GM21515 (cell line): ENCODE results near the gene MARCHF4.
"Not testable (repeated sequence)": the region's sequence is repeated elsewhere in the genome, so short reads cannot be mapped to it uniquely, and the experiment has no call there.

Source experiments
- ATAC-seq: cut with Tn5 transposase; IDR thresholded peaks from one replicate; pipeline ENCODE4 v1.9.1; 2021; ENCODE audit not compliant: unreplicated experiment

The MARCHF4 gene

DNA sequence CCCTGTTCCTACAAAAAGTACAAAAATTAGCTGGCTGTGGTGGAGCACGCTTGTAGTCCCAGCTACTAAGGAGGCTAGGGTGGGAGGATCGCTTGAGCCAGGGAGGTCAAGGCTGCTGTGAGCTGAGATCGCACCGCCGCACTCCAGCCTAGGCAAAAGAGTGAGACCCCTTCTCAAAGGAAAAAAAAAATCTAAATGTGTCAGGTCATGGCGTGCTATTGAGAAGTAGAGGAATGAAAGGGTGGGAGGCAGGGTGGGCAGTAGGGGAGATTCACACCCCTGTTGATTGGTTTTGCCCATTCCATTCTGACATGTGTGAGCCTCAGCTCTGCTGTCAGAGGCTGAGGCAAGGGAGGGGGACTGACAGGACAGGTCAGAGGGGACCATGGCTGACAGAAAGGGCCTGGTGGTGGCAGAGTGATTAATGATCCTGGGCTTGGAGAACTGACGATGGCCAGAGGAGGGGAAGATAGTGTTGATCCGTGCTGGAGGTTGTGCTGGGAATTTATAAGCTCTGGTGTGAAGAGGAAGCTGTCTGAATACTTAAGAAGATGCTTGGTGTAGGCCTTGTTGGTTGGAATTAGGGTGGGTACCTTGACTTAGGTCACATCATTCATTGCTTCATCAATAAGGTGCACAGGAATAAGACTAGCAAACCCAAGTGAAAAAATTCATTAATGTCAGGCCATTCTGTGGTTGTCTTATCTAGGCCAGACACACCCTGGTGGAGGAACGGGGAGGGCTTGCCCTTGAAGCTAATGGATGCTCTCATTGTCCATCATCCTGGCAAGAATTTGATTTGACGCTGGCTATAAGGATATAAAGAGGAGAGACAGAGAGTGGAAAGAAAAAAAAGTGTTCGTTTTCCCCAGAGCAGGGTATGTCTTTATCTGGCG is 20.9 kb upstream of the MARCHF4 start:
- ATAC-seq = no peak

DNA sequence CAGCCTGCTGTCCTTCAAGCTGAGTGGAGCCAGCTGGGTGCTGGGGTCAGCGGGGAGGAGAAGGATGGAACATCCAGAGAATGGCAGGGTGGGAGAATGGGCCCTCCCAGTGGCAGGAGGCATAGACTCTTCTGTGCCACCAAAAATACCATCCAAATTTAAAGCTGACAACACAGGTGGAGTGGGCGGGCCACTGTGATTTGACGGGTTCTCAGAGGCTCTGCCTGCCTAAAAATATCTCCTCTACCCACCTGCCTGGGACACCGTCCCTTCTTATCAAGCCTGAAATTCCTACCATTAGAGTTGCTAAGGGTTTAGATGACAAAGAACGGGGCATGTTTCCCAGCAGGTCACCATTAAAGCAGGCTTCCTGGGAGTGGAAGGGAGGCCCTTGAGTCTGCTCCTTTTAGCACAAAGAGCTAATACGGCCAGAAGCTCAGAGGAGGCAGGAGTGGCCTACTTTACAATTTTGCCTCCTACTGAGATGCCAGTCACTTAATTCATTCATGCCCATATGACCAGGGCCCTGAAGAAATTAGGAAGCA is 19.8 kb upstream of the MARCHF4 start:
- no peak for ATAC-seq

DNA sequence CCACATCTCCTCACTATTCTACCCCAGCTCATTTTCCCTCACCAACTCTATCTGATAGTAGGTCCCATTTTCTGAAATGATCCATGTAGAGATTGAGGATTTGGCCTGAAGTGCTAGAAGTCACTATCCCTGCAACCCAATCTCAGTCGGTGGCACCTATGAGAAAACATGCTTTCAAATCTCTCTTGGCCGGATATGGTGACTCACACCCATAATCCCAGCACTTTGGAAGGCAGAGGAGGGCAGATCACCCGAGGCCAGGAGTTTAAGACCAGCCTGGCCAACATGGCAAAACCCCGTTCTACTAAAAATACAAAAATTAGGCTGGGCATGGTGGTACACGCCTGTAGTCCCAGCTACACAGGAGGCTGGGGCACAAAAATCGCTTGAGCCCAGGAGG is 19.1 kb upstream of the MARCHF4 start:
- ATAC-seq = no peak

DNA sequence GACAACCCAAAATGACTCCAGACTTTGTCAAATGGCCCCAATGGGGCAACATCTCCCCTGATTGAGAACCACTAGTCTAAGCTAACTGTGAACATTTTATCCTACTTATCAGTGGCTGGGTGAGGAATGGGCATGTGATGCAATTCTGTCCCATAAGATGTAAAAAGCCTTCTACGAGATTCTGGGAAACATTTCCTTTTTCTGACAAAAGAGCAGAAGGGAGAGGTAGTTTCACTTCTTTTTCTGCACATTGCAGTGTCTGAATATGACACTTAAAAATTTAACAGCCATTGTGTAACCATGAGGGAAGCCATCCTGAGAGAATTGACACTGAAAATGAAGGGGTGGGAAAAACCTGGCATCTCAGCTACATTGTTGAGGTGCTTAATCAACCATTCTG is 17.3 kb upstream of the MARCHF4 start:
- no peak for ATAC-seq

DNA sequence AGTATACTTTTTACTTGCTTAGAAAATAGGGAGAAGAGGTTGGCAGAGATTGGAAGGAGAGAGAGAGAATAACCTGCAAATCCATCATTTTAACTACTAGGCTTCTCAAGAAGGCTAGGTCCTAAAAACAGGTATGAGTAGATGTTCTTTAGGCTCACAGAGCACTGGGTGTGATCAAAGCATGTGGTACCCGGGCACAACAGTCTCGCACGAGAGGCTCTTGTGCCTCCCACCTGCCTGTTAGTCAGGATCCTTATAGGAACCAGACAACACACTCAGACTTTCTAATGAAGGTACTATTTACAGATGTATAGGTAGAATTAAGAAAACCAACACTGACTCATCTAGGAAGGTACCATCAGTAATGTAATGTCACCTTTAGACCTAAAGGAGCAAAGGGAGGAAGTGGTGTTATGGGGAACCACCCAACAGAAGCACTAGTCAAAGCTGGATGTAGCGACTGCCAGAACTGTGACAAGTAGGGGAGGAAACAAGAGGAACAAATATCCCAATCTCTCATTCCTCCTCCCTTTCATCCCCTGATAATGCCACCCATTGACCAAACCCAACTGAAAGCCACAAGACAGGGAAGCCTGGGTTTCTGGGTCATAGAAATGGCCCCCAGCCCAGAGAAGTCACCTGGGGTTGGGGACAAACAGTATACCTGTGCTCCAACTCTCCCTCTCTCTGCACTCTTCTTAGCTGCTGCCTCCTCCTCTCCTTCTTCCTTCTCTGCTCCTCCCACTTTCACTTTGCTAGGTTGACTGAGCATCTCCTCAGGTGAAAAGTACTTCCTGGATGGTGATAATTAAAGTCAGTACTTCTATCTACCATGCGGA is 16.0 kb upstream of the MARCHF4 start:
- ATAC-seq = no peak

DNA sequence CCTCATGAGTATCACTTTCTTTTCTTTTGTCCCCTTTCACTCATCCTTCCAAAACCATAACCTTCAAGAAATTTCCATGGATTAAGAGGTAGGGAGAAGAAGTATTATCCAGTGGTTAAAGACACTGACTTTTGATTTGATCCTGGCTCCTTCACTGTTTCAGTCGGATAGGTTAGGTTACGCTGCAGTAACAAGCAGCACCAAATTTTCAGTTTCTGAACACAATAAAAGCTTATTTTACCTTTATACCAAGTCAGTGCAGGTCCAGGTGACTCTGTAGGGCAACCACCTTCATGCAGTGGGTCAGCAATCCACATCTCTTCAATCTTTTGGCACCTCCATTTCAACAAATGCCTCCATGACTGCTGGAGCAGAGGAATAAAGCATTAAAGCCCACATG is 15.0 kb upstream of the MARCHF4 start:
- no peak for ATAC-seq

DNA sequence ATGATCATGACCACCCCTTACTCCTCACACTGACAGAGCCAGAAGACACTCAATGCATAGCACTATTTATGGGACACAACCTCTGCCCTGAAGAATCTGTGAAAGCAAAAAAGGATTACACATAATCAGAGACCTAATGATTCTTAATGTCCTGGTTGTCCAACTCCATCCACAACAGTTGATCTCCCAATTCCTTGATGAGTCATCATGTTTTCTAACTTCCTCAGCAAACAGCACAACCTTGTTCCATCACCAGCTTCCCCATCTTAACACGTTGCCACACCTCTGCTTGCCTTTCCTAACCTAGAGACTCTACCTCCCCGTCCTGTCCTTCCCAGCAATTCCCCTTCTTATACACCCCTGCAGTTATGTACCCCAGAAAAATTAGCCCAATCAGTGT is 13.2 kb upstream of the MARCHF4 start:
- ATAC-seq = no peak

DNA sequence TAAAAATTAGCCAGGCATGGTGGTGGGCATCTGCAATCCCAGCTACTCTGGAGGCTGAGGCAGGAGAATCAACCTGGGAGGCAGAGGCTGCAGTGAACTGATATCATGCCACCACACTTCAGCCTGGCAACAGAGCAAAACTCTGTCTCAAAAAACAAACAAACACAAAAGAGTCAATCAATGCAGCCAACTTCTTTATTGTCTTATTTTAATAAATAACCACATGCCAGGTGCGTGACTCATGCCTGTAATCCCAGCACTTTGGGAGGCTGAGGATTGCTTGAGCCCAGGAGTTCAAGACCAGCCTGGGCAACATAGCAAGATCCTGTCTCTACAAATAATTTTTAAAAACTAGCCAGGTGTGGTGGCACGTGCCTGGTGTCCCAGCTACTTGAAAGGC is 12.1 kb upstream of the MARCHF4 start:
- ATAC-seq = not testable (repeated sequence)

DNA sequence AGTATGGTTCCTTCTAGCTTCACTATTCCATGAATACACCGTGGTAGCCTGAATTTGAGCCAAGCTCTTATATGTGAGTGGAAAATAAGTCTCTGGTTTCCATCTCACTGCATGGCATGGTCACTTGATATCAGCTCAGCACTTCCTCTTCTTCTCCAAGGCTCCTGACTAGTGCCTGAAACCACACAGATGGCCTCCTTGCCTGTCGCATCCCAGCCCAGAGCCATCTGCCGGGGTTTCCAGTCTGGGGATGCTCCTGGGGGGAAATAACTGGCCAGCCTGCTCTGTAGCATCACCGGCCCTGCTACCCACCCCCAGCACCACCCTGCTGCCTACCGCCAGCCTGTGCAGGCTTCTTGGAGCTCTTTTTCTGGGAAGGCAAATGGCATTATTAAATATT is 7.7 kb upstream of the MARCHF4 start:
- no peak for ATAC-seq

DNA sequence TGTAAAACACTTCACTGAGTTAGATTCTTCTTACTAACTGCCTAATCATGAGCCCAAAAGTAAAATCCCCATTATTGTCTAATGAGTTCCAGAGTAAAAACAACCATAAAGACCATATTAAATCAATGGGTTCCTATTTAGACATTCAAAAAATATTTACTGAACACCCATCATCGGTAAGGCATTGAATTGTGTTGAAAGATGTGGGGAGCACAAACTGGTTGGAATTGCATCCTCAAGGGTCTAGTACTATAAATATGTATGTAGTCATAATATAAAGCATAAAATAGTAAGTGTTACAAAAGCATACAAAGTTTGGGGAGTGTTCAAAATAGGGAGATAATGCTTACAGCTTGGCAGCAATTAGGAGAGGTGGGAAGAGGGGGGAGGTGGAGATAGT is 3.0 kb upstream of the MARCHF4 start:
- ATAC-seq = no peak

DNA sequence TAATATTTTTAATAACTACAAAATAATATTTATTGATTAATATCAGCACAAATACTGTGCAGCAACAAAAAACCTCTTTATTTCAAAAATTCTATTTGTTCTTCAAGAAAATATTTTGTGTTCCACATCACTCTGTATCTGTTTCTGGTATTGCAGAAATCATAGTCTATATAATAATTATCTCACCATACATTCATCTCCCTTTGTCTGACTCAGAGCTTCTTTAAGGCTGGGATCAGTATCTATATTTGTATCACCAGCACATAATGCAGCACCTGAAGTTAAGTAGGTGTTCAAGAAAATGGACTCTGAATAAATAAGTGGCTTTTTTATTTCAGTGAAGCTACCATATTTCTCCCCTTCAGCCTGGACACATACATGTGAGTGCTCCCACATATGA is 1.6 kb upstream of the MARCHF4 start:
- ATAC-seq = no peak

DNA sequence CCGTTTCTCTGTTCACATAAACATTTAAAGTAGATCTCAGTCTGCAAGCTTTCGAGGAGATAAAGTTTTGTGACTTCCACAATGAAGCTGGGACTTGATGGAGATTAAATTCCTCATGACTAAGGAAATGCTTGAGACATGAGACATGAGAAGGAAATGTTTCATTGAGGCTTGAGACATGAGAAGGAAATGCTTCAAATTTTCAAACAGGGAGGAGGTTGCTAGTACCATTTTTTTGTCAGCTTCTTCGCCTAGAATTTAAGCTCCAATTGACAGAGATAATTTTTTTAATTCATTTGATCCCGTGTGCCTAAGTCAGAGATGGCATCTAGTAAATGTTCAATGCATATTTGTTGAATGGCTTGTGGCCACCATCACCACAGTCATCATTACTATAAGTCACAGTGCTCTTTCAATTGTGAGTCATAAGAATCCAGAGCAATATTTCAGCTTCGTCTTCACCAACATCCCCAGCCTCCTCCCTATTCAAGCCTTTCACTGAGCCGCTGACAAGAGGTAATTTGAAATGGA is 543 bp upstream of the MARCHF4 start:
- no peak for ATAC-seq

DNA sequence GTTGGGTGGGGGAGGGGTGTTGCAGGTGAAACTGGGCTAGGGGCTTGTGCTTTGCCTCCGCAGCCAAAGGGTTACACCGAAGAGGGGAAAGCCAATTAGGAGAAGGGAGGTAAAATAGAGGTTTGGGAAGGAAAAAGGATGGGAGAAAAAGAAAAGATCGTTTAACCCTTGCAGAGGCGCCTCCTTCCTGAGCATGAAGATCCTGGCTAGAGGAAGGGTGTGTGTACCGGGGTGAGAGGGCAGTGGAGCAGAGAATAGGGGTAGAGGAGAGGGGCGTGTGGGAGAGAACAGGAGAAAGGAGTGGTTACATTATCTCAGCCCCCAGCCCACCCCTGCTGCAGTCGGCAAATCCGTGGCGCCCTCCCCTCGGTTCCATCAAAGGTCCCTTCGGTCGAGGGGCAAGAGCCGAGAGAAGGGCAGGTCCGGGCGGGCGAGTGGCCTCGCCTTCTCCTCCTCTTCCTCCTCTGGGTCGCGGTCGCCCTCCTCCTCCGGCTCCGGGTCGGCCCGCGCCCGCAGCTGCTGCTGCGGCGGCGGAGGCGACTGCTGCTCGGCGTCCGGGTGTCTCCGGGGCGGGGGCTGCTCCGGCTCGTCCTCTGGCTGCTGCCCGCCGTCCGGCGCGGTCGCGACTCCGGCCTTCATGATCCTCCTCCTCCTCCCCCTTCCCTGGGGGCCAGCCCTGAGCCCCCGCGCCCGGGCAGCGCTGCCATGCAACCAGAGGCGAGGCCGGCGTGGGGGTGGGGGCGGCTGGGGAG is 1.1 kb downstream of the MARCHF4 start:
- ATAC-seq = no peak

DNA sequence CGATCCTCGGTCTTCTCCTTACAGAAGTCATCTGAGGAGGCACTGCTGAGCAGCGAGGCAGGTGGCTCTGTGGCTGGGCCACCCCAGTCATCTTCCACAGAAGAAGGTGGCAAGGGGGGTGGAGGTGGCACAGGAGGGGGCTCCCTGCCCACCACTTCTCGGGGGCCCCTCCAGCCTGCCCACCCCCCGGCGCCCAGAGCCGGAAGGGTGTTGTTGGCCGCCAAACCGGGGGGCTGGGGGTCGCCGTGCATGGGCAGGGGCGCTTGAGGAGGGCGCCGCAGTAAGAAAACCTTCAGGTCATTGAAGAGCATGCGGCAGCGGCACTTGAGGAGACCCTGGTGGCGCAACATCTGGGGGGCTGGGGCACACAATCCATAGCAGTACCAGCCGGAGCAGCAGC is 2.5 kb downstream of the MARCHF4 start:
- no peak for ATAC-seq

DNA sequence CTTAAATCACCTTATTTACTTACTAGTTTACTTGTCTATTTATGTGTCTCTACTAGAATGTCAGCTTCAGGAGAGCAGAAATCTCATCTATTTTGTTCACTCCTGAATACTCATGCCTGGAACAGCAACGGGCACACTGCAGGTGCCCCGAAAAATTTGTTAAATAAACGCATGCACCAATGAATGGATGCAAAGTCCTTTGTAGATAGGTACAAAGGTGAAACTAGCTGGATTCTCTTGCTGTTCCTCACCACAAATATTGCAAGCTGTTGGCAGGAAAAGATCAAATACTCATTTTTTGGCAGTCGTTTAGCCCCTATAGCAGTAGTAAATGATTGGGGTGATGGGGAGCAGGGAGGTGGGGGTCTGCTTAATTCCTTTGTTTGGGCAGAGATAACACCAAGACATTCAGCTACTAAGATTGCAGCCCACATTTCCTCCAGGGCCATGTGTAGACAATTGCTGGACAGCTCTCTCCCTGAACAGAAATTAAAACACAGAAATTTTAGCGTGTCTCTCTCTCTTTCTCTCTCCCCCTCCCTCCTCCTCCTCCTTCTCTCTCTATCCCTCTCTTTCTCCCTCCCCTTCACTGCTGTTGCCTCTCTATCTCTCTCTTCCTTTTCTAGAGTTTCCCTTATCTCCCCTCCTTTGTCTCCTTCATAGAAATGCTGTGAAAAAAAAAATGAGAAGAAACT is 5.4 kb downstream of the MARCHF4 start:
- ATAC-seq = no peak

DNA sequence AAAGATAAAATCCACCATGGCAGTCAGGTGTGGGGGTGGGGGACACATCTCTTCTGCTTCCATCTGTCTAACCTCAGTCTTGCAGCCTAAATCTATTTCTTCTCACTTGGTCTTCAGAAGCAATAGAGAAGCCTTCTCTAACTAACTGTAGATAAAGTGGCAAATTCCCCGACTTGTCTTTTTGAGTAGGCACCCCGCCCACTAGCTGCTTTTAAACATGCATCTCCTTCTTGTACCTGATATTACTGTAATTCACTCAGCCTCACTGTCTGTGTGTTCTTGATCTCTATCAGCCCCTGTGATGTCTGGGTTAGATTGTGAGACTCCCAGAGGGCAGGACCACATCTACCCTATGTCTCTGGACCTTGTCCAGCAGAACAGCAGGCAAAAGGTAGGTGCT is 6.8 kb downstream of the MARCHF4 start:
- ATAC-seq = no peak

DNA sequence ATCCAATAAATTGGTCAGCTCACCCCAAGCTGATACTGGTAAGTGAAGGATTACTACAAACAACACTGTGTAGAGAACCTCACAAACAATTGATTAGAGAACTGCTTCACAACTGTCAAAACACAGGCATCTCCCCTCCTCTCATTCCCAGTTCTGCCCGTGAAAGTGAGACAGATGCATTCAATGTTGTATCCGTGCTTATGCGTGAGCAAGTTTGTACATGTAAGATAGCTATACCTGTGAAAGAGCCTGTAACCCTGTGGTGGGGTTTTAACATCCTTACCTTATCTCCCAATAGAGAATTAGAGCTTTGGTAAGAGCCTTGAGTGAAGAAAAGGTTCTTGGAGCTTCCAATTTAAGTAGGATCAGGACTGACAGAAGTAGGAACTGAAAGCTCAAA is 9.1 kb downstream of the MARCHF4 start:
- no peak for ATAC-seq

DNA sequence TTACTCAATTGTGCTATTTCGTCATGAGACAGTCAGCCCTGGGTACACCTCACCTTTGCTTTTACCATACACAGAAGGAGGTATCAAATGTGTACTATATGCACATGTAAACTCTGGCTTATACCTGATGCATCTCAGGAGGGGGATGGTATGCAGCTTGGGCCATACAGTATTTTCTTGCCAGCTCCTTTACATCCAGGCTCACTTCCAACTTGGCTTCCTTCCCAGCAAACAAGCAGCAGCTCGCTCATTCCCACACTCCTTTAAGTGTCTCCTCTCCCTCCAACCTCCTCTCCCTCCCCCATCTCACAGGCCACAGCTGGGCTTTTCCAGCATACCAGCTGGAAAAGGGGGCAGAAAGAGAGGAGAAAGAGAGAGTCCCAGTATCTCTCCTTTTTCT is 9.6 kb downstream of the MARCHF4 start:
- ATAC-seq = no peak

DNA sequence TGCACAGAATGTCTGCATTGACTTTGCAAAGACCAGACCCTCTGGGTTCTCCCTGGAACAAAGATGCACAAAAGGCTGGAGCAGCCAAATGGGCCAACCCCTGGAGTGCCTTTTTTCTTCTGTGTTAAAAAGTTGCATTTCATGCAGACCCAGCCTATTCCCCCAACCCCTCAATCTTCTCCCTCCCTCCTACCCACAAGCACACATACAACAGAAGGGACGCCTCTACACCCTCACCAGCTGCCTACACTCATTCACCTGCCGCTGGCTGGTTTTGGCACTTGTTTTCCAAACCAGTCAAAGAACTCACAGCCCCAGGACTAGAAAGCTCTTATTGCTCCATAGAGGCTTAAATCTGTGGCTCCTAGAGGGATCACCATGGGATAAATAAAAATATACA is 16.6 kb downstream of the MARCHF4 start:
- no peak for ATAC-seq

DNA sequence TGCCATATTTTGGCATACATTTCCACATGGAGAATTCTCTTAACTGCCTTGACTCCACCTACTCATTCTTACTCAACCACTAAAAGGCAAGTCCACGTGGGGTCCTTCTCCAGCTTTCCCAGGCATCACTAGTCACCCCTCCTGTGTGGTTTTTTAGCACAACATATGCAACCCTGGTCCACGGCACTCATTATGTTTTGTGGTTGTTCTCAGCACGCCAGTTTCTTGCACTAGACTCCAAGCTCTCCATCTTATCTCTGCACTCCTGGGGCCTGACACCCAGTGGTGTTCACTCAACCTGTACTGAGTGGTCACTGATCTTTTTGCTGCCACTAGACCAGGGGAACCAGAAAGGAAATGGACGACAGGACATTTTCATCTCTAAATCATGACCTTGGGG is 18.0 kb downstream of the MARCHF4 start:
- no peak for ATAC-seq
